IPS DF 19.7 (cell line): Measurements from ENCODE around the gene LEMD1.

Source experiments
- DNase-seq: peaks from one replicate; pipeline ENCODE4 v3.0.0-alpha.2; 2013; ENCODE audit warnings: low read depth, low spot score

The LEMD1 gene, protein sequence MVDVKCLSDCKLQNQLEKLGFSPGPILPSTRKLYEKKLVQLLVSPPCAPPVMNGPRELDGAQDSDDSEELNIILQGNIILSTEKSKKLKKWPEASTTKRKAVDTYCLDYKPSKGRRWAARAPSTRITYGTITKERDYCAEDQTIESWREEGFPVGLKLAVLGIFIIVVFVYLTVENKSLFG

DNA sequence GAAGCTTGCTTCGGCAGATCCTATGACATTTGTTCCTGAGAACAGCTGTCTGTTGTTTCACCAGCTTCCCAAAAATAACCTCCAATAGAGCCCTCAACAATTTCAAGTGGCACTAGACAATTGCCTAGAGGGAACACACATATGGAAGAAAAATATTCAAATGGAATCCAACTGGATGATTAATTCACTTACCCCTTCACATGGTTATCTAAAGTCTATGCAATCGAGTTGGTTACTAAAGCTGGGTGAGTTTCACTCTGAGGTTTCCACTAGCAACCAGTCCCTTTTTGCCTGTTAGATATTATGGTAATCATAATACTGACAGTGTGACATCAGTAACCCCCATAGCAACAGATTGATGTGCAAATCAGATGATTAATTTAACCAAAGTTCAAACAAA, at the start of gene LEMD1:
Gene LEMD1, minus strand, starts transcription at position 259 of the 400 bp plus-strand sequence. CDS start 1,520 bp downstream, outside the sequence.
- no peak for DNase-seq

DNA sequence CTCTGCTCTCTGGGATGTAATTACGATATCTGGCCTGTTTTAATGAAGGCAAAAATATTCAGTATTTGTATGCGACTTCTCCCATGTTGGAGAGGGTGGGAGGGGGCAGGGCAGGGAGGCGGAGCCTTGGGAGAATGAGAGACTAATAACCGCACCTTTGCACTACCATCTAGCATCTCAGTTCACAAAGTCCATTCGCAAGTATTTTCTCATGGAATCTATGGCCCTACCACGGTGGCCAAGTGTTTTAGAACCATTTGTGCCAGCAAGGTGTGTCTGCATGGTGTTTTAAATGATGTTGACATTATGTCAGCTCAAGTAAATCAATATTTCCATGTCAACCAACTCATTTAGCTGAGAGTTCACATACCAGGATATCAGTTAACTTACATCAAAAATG, 48.3 kb upstream of the LEMD1 start:
- no peak for DNase-seq

DNA sequence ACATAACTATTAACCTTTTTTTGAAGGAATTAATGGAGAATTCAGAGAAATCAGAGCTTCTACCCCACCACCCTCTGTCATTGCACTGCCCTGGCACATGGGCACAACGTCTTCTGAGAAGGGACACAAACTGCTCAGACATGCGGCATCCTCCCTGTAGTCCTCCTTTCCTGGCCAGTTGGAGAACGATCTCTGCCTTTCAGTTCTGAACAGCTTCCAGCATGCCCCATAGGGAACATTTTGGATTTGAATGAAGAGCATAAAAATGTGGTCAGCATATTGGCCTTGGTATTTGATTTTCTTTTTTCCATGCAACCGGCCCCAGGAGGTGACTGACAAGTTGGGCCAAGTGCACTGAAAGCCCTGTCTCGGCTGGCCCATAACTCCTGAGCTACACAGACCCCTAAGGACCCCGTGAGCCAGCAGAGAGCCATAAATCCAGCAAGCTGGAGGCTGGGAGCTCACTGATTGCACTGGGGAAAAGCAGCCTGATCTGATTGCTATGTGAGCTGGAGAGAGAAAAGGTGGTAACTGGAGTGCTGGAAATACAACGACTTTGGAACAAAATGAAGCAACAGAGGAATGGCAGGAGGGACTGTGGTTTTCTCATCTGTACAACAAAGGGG, 44.9 kb upstream of the LEMD1 start:
- DNase-seq = no peak

DNA sequence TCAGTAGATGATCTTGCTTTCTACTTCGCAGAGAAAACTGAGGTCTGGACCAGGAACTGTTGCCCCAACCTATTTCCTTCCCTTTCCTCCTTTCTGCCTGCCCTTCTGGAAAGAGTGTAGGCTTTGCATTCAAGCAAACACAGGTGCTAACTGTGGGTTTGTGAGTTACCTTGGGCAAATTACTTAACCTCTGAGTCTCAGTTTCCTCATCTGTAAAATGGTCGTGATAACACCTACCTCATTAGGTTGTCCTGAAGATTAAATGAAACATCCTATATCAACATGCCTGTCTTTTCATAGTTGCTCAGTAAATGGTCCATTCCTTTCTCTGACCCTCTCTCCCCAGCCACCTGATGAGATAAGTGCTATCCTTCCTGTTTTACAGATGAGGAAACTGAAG, 43.5 kb upstream of the LEMD1 start:
- no peak for DNase-seq

DNA sequence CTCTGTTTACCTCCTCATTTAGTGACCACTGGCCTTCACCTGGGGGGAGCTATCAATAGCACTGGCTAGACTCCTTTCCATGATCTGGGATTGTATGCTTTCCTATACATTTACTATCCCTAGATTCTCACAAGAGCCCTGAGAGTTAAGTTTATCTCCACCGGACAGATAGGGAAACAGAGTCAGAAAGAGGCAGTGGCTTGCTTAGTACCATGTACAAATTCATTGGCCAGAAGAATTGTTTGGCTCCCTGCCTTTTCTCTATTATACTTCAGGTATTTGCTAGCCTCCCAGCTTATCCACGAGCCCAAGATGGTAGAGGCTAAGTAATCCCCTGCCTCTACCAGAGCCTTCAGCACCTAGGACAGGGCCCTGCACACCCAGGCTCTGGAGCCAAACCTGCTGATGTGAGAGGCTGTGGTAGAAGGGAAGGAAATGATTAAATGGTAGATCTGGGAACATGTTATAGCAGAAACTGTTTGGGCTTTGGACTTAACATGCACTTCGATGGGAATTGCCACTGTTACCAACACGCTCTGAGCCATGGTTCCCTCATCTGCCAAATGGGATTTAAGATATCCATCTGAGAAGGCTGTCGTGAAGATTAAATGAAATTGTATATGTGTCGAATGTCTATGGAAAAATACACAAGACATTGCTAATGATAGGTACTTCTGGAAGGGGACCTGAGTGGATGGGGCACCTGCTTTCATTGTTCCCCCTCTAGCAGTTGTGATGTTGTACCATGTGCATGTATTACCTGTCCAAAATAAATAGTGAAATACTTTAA, 37.1 kb upstream of the LEMD1 start:
- DNase-seq = no peak

DNA sequence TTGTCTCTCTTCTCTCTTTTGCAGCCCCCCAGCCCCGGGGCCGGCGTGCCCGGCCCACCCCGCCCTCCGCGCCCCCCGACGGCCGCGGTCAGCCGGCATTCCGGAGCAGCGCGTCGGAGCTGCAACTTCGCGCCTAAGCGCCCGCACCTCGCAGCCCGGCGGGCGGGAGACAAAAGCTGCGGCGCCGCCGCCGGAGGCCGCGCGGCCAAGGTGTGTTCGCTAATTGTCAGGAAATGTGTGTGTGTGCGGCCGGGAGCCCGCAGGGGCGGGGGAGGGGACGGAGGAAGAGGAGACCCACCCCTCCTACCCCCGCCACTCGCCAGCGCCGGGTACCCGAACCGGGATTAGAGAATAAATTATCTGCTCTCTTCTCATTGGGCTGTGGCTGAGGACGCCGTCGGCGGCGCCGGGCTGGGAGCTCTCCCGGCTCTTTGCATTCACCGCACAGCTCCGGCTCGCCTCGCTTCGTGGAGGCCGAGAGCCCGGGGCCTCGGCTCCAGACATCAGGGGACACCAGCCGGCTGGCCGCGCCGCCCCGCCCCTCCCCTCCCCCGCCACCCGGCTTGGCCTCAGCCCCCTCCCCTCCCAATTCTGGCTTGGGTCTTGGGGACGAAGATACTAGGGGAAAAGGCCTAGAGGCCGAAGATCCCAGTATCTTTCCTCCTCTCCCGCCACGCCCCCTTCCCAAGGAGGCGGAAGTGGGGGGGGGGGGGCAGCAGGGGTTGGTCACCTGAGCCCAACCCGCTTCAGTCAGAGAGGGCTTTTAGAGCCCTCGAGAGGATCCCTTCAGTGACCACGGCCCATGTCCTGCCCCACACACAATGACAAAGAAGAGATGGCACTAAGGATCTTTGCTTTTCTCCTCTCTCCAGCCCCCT, 35.3 kb upstream of the LEMD1 start:
- no peak for DNase-seq

DNA sequence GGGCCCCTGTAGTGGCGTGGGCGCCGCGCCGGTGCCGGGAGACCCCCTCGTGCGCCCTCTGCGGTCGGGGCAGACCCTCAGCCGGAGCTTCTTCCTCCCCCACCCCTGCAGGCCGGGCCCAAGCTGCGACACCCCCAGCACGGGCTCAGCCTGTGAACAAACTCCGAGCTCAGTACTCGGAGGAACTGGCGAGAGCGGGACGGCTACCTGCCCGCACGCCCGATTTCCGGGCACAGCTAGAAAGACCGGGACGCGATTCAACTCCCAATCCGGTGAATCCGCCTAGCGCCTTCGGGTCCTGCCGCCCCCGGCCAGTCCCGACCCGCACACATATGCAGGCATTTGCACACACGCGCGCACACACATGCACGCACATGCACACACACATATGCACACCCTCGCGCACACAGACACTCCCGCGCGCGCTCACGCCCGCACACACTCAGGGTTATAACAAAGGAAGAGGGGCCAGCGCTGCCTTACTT, 34.6 kb upstream of the LEMD1 start:
- DNase-seq = no peak

DNA sequence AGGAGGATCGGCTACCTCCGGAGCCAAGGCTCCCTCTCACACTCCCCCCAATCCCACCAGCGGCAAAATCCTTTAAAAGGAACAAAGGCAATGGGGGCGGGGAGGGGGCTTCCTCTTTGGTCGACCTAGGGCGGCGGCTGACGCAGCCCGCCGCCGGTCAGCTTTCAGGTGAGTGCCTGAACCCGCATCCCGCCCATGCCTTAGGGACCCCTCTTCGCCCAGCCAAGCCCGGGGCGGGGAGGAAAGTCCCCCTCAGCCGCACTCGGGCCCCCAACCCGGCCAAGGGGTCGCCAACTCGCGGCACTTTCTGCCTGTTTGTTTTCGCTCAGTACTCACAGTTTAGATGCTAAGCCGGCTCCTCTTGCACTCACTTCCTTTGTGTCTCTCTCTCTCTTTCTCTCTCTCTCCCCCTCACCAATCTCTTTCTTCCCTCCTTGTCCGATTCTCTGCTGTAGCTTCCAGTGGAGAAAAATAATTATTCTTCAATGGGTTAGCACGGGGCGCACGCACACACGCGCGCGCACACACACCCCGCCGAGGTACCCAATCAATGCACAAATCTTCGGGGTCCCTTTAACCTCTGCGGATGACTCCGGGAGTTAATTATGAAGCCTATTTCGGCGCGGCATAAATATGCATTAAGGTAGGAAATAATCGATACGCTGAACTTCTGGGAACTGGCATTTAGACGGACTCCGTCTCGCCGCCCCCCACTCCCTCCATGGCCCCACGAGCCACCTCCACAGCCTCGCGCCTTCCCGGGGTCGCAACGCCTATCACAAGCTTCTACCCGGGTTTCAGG, 33.9 kb upstream of the LEMD1 start, which contains the start of gene BLACAT1:
Gene BLACAT1, minus strand, starts transcription at position 465 of the 802 bp plus-strand sequence.
- DNase-seq = no peak

DNA sequence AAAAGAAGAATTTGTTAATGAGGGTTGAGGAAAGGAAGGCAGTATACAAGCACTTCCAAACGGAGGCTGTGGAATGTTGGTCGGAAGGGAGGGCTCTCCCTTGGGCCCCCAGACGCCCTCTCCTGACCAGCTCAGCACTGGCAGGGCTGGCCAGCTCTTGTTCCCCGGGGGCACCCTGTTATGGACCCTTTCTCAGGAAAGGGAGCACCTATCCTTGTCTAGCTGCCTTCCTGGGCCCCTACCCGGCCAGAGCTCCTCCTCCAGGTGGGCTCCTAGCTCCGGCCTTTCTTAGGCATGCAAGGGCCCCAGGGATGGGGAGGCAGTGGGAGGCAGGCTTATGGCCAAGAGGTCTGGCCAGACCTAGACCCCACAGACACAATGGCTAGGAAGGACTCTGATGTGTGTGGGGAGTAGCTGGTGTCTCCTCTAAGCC, 33.1 kb upstream of the LEMD1 start:
- no peak for DNase-seq

DNA sequence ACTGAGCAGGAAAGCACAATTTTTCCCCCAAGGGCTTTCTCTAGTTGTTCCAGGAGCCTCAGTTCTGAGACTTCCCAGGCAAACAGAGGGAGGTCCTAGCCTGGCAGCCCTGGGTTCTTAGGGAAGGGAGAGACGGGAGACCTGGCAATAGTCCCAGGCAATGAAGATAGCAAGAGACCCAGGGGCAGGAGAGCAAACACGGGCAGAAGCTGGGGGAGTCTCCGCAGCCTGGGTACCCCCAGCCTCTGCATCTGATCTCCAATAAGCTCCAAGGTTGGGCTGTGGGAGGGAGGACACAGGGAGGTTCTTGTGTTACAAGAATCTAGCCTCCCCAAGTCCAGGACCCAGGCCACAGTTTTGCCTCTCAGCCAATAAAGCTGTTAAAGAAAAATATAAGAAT, 31.6 kb upstream of the LEMD1 start:
- DNase-seq = no peak

DNA sequence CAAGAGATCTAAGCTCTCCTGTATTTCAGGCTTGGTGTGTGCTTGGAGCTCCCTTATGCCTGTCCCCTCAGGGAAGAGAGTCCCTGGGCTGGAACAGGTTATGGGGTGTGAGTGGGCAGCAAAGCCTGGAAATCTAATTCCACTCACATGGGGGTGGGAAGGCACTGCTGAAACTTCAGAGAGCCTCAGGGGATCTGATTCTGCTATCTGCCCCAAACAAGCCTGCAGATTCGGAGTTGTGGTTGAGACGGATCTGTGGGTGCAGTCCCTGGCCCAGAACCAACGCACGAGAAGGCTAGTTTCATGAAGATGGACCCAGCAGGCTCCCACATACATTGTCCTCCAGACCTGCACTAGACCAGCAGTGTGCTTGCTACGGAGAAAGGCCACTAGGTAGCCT, 31.1 kb upstream of the LEMD1 start:
- no peak for DNase-seq

DNA sequence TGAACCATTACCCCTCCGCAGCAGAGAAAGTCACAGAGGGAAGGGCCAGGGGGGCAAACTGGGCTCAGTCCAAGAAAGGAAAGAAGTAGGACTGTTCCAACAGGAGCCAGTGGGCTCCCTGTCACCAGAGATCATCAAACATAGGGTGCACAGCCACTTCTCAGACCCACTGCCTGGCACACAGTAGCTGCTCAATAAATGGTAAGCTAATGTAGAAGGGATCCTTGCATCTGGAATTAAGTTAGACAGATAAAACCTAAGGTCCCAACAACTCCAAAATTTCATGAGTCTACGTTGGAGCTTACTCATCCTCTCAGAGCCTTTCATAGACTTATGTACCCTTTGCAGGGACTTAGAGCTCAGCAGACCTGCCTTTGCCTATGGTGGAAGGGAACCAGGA, 30.5 kb upstream of the LEMD1 start:
- DNase-seq = no peak

DNA sequence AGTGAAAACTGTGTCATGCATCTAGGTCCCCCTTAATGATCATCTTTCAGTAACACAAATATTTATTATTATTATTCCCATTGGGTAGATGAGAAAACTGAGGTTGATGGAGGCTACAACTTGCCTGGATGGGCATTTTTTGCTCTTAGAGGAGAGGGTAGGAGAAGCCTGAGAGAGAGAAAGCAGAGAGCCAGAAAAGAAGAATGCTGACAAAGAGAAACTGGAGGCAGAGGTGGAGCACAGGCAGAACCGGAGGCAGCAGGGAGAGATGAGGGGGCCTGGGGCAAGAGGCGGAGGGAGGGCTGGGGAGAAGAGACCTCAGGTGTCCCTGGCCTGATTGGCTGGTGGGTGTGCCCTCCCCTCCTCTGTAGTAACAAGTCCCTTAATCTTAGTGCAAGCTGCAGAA, 29.9 kb upstream of the LEMD1 start:
- no peak for DNase-seq

DNA sequence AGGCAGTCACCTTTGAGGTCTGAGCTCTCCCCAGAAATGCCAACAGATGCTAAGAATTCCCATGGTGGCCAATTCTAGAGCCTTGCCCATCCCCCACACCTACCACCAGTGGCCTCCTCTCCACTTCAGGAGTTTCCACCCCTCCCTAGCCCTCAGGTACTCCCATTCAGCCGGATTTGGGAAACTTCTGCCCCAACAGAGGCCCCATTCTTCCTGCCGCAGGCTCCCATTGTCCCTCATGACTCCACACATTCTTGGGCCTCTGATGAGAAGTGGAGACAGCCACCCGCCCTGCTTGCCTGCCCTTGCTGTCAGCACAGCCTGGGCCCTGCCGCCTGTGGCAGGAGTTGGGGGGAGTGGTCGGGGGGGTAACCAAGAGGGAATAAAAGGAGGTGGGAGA, 29.3 kb upstream of the LEMD1 start:
- DNase-seq = no peak

DNA sequence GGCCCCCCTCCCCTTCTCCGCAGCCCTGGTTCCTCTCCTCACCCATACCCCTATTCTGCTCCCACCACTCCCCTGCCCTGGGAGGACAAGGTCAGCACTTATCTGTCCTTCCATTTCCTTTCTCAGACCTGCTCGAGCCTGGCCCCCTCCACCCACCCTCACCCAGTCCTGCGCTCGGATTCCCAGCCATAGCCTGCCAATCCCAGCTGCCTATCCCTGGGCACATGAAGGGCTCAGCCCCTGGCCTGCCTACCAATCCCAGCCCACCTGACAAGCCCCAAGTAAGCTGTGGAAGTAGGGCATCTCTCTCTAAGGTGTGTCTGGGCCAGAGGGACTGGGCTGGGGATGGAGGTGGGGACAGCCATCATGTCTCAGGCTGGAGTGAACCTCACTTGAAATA, 28.6 kb upstream of the LEMD1 start:
- no peak for DNase-seq

DNA sequence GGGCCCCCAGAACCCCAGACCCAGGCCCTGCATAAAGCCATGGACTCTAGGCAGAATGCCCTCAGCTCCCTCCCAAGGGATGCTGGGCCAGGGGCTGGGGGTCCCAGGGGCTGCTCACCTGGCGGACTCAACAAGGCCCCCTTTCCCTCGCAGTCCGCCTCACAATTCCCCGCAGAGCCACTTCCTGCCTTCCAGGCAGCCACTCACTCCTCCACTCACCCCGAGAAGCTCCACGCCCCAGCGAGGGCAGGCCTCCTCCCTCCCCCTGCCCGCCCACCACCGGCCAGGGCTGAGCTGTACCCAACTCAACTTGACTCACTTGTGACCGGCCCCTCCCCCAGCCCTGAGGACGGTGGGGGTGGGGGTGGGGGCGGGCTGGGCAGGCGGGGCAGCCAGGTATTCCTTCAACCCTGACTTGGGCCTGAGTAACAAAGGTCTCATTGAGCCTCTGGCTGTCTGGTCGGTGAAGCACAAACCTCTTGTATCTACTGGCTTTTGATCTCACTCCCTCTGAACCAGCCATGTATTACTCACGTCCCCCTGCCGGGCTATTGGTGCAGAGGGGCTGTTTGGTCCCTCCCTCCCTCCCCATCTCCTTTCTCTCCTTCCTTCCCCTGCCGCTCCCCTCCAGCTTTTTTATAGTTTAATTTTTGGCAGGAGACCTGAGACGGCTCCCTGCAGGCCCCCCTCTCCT, 28.0 kb upstream of the LEMD1 start:
- DNase-seq = no peak

DNA sequence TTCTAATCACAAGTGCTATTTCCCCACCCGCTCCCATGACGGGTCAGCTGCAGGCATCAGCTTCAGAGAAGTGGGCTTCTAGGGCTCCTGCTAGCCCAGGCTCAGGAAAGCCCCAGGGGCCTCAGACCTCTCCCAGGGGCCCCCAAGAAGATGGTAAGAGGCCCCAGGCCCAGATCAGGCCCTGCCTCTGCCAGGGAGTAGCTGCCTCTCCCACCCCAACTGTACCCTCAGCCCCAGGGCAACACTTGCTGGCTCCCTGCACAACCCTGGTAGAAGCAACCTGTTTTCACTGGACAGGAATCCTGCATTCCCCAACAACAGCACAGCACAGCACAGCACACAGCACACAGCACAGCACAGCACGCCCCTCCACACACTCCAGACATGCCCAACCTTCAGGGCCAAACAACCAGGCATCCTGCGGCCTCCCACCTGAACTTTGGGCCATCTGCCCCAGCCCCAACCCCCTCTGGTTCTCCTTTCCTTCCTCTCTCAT, 27.4 kb upstream of the LEMD1 start:
- DNase-seq = no peak

DNA sequence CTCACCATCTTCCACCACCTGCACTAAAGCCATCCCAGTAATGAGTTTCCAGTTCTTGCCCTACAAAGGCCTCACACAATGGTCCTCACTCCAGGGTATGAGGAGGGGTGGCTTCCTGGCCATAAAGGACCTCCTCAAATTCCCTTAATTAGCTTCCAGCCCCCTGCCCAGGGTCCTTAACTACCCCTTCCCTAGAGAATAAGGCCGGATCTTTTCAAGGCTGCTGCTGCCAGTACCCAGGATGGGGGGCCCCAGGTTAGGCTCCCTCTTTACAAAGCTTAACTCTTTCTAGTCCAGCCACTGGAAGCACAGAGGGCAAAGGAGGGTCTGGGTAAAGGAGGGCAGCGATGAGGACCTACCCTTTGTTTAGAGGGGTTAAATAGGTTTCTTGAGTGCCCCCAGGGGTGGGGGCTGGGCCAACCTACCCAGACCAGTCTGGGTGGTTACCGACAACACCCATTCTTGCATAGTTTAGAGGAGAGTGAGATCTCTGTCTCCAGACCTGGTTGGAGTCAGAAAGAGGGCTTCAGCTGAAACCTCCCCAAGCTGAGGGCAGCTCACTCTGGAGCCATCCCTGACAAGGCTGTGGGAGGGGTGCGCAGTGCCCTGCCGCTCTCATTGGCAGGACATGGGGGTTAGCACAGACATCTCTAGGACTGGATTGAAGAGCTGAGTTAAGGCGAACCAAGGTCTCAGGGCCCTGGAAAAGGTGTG, 26.8 kb upstream of the LEMD1 start:
- no peak for DNase-seq
